Small intestine (tissue), 7 donors: ENCODE measurements around the gene RGL4. TPM values are rescaled to one million over a fixed set of nuclear protein-coding genes. Genes with fewer than 3 reads are reported as not detected.

Source experiments
- DNase-seq, 2 donors: peaks; one replicate each; pipeline versions ENCODE4 v3.0.0 to v3.0.0-alpha.2; 2013
- FAIRE-seq: peaks from 2 replicates; lab custom pipeline; 2012; peaks lifted over from hg19 to GRCh38; lab: Jason Lieb, UNC
- H3K27ac ChIP-seq, 3 donors: one replicate each; pipeline ENCODE4 v1.5.1; 2013; ENCODE audit warnings: low read length in 2 of 3, mild to moderate bottlenecking in 2 of 3, control low read depth in 1 of 3, inconsistent platforms in 1 of 3, low read depth in 1 of 3, moderate library complexity in 1 of 3
- H3K27me3 ChIP-seq, 3 donors: one replicate each; pipeline ENCODE4 v1.6.1; 2013; ENCODE audit warnings: low read length in 3 of 3, inconsistent platforms in 1 of 3; ENCODE audit not compliant: control insufficient read depth in 3 of 3, insufficient read depth in 3 of 3
- H3K36me3 ChIP-seq, 3 donors: one replicate each; pipeline ENCODE4 v1.6.1; 2013; ENCODE audit warnings: low read length in 3 of 3, inconsistent platforms in 1 of 3, low read depth in 1 of 3, mild to moderate bottlenecking in 1 of 3, moderate library complexity in 1 of 3; ENCODE audit not compliant: control insufficient read depth in 3 of 3, insufficient read depth in 2 of 3
- H3K4me1 ChIP-seq, 3 donors: one replicate each; pipeline ENCODE4 v1.6.1; 2013; ENCODE audit warnings: low read length in 2 of 3, inconsistent platforms in 1 of 3, low read depth in 1 of 3, mild to moderate bottlenecking in 1 of 3, moderate library complexity in 1 of 3; ENCODE audit not compliant: control insufficient read depth in 3 of 3, insufficient read depth in 2 of 3
- H3K4me3 ChIP-seq, 3 donors: one replicate each; pipeline ENCODE4 v1.5.1; 2013; ENCODE audit warnings: low read length in 3 of 3, control low read depth in 1 of 3, inconsistent platforms in 1 of 3, low read depth in 1 of 3, mild to moderate bottlenecking in 1 of 3, moderate library complexity in 1 of 3
- H3K9me3 ChIP-seq, 2 donors: one replicate each; pipeline ENCODE4 v1.6.1; 2013; ENCODE audit warnings: low read depth in 1 of 2, low read length in 1 of 2; ENCODE audit not compliant: control insufficient read depth in 2 of 2, insufficient read depth in 1 of 2
- WGBS, 3 donors: extraction: QIAGEN DNeasy Blood & Tissue Kit; methylation state at CpG; one replicate each; pipeline ENCODE4 v1.1.7; 2013; 5-methylcytosine and 5-hydroxymethylcytosine counted together
- polyA plus RNA-seq, 4 donors: library from polyadenylated mRNA; stranded (reverse) in 3 of 4; unstranded in 1 of 4; fragments of 200-250 nt in 3 of 4; fragments of 120-200 nt in 1 of 4; gene quantifications; one replicate each; pipeline versions ENCODE4 v1.2.1 to v1.2.3, GENCODE V29; 2013
- donor health status: healthy with polysubstance abuse.
- donor health status: control.
- donor health status: control.
- donor health status: Bipolar disorder and iron deficiency.
- donor health status: healthy.

RGL4 gene
- polyA plus RNA-seq, 4 donors, result 0.60 to 3.8 (median 0.91) TPM

DNA sequence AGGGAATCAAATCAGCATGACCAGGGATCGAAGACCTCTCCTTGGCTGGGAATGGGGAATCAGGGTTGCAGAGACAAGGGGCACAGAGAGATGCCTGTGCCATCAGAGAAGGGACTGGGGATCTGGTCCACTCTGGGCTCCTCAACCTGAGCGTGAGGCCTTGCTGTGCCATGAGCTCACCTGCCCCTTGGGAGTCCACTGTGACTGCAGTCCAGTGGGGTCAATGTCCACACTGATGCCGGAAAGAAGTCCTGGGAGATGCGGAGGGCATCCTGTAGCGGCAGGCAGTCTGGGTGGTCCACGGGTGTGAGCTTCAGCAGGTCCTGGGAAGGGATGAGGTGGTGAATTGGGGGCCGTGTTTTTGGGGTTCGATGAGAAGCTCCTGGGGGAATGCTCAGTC is 7.3 kb upstream of the RGL4 start:
- peaks cover 0 to 61% (median 4%) of the 10 kb centered on the region in 3 donors for H3K36me3 ChIP-seq
- no peak for DNase-seq

DNA sequence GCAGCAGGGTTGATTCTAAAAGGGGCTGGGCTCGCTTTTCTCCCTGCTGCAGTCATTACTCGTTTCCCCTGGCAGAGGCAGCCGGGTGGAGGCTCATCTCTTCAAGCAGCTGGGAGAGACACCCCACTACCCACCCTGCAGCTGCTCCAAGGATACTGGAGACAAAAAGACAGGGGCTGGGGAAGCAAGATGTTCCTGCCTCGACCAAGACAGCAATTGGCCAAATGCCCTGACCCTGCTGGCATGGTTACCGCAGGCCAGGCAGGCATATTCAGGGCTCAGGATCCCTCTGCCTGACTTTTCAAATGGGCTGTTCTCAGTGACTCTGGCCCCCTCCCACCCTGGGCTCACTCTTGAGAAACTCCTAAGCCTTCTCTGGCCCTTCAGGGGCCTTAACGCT is 6.8 kb upstream of the RGL4 start:
- H3K9me3 ChIP-seq, result no peaks in the 10 kb centered on the region
- H3K36me3 ChIP-seq, result peaks cover 0 to 59% (median 4%) of the 10 kb centered on the region in 3 donors
- 75 to 86% (median 79%) methylated on average over 3 to 6 of the region's 6 CpGs for WGBS, 3 donors
- FAIRE-seq (no peak), DNase-seq (no peak)
- no peak overlapping the region for H3K27ac ChIP-seq
- no peaks in the 10 kb centered on the region for H3K27me3 ChIP-seq
- no peaks in the 10 kb centered on the region for H3K4me1 ChIP-seq
- no peak overlapping the region for H3K4me3 ChIP-seq

More for the DNA sequence above, 7.3 kb upstream of the RGL4 start:
- WGBS, 3 donors, result 91 to 93% (median 91%) methylated on average over 7 to 8 of the region's 8 CpGs
- no peaks in the 10 kb centered on the region for H3K9me3 ChIP-seq
- FAIRE-seq, result no peak
- H3K4me3 ChIP-seq, result no peak overlapping the region
- no peak overlapping the region for H3K27ac ChIP-seq
- H3K4me1 ChIP-seq, result no peaks in the 10 kb centered on the region
- H3K27me3 ChIP-seq, result no peaks in the 10 kb centered on the region

DNA sequence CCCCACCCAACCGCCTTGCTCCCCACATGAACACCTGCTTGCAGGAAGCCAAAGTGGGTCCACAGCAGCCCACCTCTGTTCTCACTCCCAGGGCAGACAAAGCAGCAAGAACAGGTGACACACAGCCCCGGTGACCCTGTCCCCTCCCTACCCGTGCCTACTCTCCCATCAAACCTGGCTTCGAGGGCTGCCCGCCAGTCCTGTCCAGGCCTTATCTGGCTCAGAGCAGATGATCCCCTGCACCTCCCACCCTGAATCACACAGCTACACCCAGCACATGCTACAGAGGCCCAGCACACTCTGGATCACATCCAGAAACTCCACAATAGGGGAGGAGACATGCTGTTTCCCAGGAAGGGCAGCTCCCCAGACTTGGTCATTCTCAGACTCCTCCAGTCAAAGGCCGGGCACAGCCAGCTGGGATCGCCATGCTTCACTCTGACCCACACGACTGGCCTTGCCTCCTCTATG is 6.2 kb upstream of the RGL4 start:
- Histone ChIP-seq H3K4me3 (no peak overlapping the region), H3K27me3 (no peaks in the 10 kb centered on the region), H3K36me3 (peaks cover 0 to 63% (median 4%) of the 10 kb centered on the region in 3 donors), H3K4me1 (no peaks in the 10 kb centered on the region), H3K27ac (no peak overlapping the region), H3K9me3 (no peaks in the 10 kb centered on the region)
- FAIRE-seq (no peak), DNase-seq (no peak)
- WGBS, 3 donors, result 87 to 96% (median 95%) methylated on average over 3 to 8 of the region's 8 CpGs

DNA sequence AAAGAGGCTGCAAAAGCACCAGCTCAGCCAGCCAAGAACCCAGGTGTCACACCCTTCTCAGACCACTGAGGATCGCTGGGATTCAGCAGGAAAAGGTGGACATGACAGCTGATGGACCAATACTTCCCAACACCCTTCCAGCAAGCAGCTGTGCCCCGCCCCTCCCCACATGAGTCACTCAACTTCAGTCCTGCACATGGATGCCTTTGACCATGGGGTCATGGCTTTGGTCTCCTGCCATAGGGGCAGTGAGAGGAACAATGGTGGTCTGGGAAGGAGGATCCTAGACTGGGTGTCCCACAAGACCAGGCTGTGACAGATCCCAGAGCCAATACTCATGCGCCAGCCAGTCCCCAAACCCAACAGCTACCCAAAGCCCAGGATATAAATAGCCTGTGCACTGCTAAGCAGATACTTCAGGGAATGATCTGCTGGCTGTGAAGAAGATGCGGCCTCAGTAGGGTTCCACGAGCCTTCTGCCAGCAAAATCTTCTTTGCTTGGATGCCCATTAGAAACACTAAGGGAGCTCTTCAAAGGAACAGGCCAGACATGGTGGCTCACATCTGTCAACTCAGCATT is 5.5 kb upstream of the RGL4 start:
- FAIRE-seq, result no peak
- WGBS, 3 donors, result 94 to 96% (median 94%) methylated on average over 5 of the region's 5 CpGs
- H3K27me3 ChIP-seq, result no peaks in the 10 kb centered on the region
- DNase-seq, result peak in 1 of 2 donors; percentile 25
- peaks cover 0 to 65% (median 5%) of the 10 kb centered on the region in 3 donors for H3K36me3 ChIP-seq
- no peak overlapping the region for H3K27ac ChIP-seq
- H3K9me3 ChIP-seq, result no peaks in the 10 kb centered on the region
- H3K4me3 ChIP-seq, result no peak overlapping the region
- no peaks in the 10 kb centered on the region for H3K4me1 ChIP-seq

DNA sequence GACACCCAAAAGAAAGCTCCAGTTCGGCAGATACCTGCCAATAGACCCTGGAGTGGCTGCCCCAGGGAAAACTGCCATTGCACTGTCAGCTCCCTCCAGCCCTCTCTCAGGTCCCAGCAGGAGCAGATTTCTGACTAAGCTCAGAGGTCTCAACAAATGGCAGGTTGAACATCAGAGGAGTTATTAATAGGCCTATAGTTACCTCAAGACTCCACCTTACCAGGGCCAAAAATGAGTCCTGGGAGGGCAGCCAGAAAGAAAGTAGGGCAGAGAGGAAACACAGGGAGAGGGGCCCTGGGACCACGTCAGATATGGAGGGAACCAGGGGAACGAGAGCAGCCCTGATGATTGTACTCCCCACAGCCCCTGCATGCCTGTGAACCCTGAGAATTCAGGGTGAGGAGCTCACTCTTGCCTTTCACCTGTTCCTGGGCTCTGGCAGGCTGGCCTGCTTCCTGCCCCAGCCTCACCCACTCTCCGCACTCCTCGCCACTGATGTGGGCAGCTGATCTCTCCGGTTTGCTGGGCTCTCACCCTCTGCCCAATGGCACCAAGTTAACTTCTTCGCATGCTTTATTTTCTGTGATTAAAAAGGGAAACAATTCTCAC is 4.3 kb upstream of the RGL4 start:
- Histone ChIP-seq H3K27ac (no peak overlapping the region), H3K4me3 (no peak overlapping the region), H3K36me3 (peaks cover 0 to 67% (median 6%) of the 10 kb centered on the region in 3 donors), H3K9me3 (no peaks in the 10 kb centered on the region), H3K27me3 (no peaks in the 10 kb centered on the region), H3K4me1 (no peaks in the 10 kb centered on the region)
- 77 to 85% (median 83%) methylated on average over 7 of the region's 7 CpGs for WGBS, 3 donors
- DNase-seq (no peak), FAIRE-seq (no peak)

- H3K9me3 ChIP-seq, result no peaks in the 10 kb centered on the region
- 92 to 93% (median 92%) methylated on average over 10 of the region's 10 CpGs for WGBS, 3 donors
- H3K4me3 ChIP-seq, result no peak overlapping the region
- H3K27me3 ChIP-seq, result no peaks in the 10 kb centered on the region
- H3K27ac ChIP-seq, result no peak overlapping the region
- no peak for DNase-seq
- peaks cover 0 to 71% (median 4%) of the 10 kb centered on the region in 3 donors for H3K36me3 ChIP-seq
- H3K4me1 ChIP-seq, result no peaks in the 10 kb centered on the region
- FAIRE-seq, result no peak
These were observed 2.7 kb upstream of the RGL4 start for GRCh38 chr22:23688121-23688520.

DNA sequence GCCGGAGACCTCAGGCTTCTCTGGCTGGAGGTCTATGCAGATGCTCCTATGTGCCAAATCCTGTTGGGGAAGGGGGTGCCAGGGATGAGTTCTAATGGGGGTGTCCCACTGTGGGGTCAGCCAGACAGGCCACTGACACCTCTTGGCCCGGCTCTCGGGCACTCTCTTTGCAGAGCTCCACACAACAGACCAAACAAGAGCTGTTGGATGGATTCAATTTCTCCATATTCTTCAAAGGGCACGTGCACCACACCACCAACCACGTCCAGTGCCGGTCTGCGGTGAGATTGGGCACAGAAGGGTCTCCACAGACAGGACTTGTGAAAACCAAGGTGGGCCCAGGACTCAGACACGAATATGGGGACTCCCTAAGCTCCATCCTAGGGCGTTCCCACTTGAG is 2.2 kb upstream of the RGL4 start:
- no peaks in the 10 kb centered on the region for H3K4me1 ChIP-seq
- H3K36me3 ChIP-seq, result peaks cover 0 to 71% (median 7%) of the 10 kb centered on the region in 3 donors
- no peak overlapping the region for H3K27ac ChIP-seq
- no peak for FAIRE-seq
- no peak overlapping the region for H3K4me3 ChIP-seq
- DNase-seq, result no peak
- H3K27me3 ChIP-seq, result no peaks in the 10 kb centered on the region
- H3K9me3 ChIP-seq, result no peaks in the 10 kb centered on the region
- 87 to 97% (median 92%) methylated on average over 9 of the region's 9 CpGs for WGBS, 3 donors

GRCh38 chr22:23689414-23689813 is 1.4 kb upstream of the RGL4 start:
- no peak for FAIRE-seq
- WGBS, 3 donors, result 92 to 98% (median 97%) methylated on average over 7 of the region's 7 CpGs

More at GRCh38 chr22:23689414-23689813, 1.4 kb upstream of the RGL4 start:
- Histone ChIP-seq H3K4me1 (no peaks in the 10 kb centered on the region), H3K27me3 (no peaks in the 10 kb centered on the region), H3K36me3 (peaks cover 4 to 71% (median 7%) of the 10 kb centered on the region in 3 donors), H3K4me3 (no peak overlapping the region), H3K27ac (no peak overlapping the region), H3K9me3 (no peaks in the 10 kb centered on the region)
- DNase-seq, result no peak
